GM19395 (cell line): Measurements from ENCODE around the gene SLC39A8.

Experiments
- ATAC-seq: cut with Tn5 transposase; IDR thresholded peaks from one replicate; pipeline ENCODE4 v1.9.1; 2021; ENCODE audit warnings: mild to moderate bottlenecking, moderate library complexity; ENCODE audit not compliant: unreplicated experiment

Gene SLC39A8

DNA sequence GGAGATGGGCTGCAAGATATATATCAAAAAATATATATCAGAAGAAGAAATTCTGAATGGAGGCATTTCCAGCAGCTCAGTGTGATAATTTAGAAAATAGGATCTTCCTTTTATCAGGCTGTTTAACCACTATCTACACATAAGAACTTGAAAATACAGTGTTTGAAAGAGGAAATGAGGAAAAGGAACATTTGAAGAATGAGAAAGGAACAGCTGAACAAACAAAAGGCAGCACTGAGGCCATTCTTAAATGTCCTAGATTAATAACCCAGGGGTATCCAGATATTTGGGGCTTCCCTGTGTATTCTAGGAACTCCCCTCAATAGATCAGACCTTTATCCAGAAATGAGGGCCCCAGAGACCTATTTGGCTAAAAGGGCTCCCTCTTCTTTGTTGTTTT, 4.1 kb downstream of the SLC39A8 start:
- no peak for ATAC-seq

DNA sequence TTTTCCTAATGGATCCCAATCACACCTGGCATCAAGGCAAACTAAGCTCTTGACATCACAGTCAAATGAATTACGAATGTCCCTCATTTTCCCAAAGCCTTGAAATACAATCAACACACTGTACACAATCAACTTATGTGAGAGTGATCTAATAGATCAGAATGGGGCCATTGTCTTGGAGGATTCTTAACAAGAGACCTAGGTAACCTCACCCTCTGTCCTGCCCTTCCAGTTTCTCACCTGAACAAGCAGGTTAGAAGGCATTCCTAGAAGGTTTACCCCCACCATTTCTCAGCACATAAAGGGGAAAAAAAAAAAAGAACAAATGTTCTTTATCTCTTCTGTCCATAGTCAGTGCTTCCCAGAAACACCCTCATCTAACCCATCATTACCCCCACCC, 6.3 kb downstream of the SLC39A8 start:
- no peak for ATAC-seq

DNA sequence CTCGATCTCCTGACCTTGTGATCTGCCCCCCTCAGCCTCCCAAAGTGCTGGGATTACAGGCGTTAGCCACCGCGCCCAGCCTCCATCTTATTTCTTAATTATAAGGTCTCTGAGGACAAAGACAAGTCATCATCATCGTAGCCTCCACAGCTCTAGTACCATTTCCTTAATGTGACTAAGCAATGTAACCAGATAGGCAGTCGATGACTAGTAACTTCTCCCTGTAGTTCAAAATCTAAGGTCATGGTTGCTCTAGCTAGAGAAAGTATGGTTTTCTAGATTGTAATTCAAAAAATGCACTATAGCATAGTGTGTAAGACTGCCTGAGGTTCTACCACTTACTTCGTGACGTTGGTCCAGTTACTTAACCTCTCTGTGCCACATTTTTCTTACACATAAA, 6.9 kb downstream of the SLC39A8 start:
- no peak for ATAC-seq

DNA sequence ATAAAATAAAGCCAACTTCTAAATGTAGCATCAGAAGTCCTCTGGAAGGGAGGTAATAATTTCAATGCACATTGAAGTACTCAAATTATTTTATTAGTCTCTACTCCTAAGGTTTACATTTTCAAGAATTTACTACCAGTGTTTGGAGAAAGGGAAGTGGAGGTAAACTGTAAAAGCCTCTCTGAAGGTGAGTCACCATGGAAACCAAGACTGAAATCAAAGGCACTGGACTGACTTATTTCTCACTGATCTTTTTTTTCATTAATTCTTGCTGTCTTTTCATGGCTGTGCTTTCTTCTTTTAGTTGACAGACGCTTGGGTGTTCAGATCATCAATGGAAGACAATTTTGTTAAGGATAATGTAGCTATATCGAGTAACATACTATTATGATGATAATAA, 9.7 kb downstream of the SLC39A8 start:
- peak; percentile 53 for ATAC-seq

DNA sequence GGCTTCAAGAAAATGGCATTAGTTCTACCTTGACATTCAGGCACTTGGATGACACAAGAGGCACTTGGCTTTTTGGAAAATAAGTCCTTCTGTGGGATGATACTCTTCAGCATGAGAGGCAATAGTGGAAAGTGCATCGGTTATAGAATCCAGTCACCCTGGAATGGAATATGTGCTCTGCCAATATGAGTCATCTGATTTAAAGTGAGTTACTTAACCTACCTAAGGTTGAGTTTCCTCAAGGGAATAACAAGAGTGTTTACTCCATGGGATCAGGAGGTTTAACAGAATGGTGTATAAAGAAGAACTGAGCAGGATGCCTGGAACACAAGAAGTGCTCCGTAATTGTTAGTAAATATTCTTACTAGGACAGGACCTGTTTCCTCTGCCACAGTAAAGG, 10.7 kb downstream of the SLC39A8 start:
- ATAC-seq = no peak

DNA sequence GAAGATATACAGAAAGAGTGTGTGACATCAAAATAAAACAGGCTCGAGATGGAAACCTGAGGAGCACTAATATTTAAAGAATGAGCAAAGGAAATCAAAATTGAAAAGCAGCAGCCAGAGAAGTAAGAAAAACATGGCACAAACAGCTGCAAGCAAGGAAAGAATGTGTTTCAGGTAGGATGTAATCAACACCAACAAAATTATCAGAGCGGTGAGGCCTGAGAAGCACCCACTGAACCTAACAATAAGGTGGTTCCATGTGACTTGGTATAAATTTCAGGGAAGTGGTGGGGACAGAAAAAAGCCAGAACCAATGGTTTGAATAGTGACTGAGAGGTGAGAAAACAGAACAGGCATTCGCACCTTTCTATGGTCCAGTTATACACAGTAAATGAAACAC, 11.5 kb downstream of the SLC39A8 start:
- ATAC-seq = no peak

DNA sequence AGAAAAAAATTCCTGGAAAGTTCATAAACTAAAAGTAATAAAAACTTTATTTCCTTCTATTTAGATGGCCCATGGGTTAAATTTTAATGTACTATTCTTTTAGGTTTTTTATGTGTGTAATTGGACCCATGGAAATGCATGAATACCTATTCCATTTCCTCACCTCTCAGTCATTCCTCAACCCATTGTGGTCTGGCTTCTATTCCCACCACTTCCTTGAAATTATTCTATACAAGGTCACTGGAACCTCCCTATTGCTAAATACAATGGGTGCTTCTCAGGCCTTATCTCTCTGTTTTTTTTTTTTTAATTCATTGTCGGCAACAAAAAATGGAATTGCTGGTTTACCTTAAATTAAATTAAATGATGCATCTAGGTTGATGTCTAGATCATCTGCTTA, 17.2 kb downstream of the SLC39A8 start:
- no peak for ATAC-seq

DNA sequence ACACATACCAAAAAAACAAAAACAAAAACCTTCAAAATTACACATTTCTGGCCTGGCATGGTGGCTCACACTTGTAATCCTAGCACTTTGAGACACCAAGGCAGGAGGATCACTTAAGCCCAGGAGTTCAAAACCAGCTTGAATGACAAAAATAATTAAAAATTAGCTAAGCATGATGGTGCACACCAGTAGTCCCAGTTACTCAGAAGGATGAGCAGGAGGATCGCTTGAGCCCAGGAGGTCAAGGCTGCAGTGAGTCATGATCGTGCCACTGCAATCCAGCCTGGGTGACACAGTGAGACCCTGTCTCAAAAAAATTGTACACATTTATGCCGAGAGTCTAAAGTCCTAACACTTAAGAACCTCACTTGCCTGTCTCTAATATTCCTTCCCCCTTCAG, 18.3 kb downstream of the SLC39A8 start:
- ATAC-seq = no peak

DNA sequence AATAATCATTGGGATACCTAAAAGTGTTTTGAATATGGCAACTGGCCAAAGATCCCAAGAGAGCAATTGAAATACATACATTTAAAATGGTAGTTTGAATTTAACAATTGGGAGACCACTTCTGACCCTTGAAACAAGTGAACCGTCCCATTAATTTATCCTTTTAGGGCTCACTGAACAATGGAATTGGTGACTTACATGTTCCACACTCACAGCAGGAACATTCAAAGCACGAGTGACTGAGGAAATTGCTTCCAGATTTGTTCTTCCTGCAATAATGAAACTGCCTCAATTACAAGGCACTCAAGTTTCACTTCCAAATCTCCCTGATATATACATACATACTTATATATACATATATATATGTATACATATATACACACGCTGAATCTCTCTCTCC, 20.6 kb downstream of the SLC39A8 start:
- no peak for ATAC-seq

DNA sequence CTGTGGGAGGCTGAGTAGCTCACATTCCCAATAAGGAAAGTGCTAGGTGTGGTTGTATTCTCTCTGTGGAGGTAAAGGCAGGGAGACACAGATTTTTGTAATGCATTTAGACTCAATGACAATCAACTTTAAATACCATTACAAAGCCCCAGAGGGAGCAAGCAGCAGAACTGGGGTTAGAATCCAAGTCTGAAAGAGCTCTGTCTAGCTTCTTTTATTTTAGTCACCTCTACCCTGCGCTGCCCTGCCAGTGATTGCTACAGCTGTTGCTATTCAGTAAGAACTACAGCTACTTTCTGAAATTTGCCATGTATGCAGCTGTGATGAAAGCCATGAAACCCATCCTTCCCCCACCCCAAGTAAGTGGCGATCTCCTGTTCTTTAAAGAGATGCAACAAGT, 22.5 kb downstream of the SLC39A8 start:
- no peak for ATAC-seq

DNA sequence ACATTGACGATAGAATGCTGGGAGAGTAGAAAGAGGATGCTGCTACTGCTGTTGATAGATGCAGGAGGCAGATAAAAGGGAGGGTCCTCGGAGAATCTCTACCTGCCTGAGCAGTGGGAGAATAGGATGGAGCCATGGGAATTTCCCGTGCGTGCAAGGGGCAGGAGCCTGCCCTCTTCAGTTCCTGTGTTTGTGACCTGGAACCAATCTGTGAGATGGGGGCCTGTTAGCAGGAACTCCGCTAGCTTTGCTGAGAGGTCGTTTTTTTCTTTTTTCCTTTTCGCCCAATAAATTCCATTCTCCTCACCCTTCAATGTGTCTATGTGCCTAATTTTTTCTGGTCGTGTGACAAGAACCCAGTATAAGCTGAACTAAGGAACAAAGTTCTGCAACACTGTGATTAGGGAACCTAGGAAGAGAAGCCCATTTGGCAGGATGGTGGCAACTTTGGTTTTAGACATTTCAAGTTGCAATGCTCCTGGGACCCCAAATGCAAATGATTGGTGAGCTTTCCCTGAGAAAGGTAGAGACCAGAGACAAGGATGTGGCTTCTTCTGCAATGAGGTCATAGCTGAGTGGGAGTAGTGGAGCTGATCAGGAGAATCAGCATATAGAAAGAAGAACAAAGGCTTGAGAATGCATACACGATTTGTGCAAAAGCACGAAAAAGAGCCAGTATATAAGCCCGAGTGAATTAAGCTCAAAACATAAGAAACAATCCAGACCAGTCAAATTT, 23.9 kb downstream of the SLC39A8 start:
- peak; percentile 83 for ATAC-seq

DNA sequence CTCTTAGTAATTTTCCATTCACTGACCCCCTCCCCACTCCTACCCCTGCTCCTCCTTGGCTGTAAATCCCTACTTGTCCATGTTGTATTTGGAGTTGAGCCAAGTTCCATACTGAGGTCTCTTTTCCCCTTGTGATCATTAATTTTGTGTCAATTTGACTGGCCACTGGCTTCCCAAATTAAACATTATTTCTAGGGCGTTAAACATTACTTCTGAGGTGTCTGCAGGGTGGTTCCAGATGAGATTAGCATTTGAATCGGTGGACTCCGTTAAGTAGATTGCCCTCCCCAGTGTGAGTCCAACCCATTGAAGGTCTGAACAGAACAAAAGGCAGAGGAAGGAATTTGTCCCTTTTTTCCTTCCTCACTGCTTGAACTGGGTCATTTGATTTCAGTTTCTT, 25.7 kb downstream of the SLC39A8 start:
- ATAC-seq = no peak

DNA sequence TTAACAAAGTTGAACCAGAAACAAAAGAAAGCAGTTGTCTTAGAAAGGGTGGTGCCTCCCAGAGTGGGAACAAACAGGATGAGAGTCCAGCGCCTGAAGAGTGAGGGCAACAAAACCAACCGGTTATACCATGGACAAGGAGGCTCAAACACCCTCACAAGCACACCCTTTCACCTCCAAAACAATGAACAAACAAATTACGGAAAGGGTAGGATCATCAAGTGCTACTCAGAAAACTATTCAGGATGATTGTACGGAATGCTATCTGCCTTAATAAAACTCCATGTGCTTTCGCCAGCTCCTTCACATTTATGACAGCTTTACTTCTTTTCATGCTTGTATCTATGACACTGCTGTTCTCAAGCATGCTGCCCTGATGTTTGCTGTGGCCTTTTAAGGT, 26.8 kb downstream of the SLC39A8 start:
- ATAC-seq = no peak

DNA sequence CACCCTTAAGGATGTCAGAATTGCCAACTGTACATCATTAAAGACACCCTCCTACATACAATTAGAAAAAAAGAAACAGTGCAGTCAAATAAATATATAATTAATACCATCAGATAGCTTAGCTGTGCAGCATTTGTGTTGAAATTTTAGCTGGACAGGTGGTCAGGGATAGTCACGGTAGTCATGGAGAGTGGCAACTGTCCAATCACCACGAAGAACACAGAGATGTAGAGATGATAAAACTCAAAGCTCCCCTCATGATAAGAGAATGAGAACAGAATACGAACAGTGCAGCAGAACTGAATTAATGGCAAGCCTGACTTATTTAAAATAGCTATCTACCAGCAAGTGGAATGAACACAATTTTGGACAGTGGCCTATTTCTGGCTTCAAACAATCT, 27.2 kb downstream of the SLC39A8 start:
- ATAC-seq = no peak

DNA sequence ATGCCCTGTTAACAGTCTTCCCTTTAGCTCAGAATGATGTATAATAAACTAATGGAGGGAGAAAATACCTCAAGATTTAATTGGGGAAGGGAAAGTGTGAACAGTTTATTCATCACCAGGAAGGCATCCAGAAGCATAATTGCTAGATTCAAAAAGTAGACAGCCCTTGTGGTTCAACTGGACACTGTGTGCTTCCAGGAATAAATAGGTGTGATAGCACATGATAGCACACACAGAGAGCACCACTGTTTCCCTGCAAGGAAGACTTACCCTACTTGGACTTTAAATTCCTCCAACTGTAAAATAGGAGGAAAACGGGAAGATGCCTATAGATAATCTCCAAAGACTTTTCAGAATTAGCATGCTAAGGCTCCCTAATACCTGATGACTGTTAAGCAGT, 27.8 kb downstream of the SLC39A8 start:
- ATAC-seq = no peak

DNA sequence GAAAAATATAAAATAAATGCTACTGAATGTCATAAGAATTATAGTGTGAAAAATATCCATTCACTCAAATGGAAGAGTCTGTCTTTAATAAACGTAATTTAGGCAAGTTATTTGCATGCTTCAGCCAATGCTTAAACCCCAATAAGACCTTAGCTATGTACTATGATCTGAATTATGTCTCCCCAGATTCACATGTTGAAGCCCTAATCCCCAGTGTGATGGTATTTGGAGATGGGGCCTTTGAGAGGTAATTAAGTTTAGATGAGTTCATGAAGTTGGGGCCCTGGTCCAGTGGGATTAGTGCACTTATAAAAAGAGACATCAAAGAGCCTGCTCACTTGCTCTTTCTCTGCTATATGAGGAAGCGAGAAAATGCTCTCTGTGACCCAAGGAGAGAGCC, 28.7 kb downstream of the SLC39A8 start:
- no peak for ATAC-seq

DNA sequence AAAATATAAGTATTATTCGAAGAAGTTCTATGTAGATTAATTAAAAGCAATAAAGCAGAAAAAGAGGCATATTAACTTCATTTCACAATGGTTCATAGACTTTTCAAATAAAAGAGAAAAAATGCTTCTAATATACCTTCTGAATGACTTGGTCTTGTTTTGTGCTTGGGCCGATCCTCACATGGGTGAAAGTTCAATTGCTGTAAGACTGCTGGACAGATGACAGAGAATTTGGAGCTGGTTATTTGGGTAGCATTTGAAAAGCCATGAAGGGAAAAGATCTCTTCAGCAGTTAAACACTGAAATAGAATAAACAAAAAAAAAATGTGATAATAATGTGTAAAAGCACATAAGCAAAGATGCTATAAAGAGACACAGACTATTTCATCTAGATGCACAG, 29.8 kb downstream of the SLC39A8 start:
- no peak for ATAC-seq

DNA sequence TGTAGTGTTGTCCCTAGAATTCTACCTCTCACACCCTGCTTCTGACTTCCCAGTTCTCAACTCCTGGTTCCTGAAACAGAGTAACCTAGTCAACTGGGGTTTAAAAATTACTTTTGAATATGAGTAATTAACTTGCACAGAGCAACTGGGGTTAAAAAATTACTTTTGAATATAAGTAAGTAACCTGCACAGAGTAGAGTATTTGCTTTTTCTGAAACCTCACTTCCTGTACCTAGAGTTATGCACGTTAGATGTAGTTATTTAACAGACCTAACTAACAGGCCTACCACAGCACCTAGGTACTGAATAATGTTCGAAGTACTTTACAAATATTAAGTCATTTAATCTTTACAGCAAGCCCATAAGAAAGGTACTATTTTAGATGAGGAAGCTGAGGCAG, 32.9 kb downstream of the SLC39A8 start:
- ATAC-seq = no peak

DNA sequence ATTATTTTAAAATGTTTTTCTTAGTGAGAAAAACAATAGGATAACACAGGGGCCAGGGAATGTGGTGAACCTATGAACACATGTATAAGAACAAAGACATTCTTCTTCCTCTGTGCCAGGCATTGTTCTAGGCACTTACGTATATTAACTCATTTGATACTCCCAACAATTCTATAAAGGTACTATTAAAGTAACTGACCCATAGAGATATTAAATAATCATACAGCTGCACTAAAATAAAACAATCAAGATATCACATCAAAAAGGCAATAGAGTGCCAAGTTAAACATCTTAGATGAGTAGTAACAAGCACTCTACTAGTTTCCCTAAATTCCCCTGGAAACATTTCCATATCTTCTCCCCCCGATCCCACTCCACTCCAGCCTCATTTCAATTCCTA, 33.4 kb downstream of the SLC39A8 start:
- no peak for ATAC-seq

DNA sequence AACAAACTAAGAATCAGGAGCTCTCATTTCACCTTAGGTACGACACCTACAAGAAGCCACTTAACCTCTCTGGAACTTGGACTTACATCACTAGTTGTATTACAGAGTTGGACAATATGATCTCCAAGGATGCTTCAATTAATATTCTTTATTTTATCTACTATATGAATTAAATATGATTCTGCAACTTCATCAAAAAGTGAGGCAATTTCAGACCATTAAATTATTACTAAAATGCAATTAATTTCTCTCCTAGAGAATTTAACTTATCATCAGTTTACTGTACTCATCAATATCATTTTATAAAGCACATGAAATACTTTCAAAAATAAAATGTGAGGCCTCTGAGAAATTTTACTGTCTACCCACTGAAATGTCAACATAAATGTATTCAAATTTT, 33.9 kb downstream of the SLC39A8 start:
- ATAC-seq = no peak

DNA sequence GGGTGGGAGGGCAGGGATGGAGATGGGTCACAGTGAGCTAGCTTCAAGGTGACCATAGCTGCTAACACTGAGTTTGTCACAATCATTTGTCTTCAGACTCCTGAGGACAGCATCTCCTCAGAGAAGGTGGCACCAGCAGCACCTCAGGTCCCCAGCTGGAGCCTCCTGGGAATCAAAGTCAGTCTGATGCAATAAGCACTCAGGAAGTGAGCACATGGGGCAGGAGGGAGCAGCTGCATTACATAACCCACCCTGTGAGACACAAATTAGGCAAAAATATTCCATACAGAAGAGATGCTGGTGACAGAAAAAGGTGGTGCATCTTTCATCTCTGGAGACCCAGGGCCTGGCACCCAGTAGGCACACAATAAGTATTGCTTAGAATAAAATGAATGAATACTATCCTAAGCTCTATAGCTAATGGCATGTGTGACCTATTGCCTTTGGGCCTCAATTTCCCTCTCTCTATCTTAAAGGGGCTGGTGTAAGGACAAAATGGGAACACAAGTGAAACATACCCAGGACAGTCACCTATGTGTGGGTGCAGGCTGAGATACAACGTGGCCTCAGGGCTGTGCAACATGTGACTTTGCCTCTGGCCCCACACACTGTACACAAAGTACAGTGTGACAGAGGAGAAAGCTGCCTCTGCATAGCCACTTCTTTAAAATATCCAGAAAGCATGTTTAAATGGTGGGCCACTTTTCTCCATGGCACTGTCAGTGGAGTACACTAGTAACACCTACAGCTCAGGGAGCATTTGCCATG, 37.1 kb downstream of the SLC39A8 start:
- ATAC-seq = peak; percentile 49

DNA sequence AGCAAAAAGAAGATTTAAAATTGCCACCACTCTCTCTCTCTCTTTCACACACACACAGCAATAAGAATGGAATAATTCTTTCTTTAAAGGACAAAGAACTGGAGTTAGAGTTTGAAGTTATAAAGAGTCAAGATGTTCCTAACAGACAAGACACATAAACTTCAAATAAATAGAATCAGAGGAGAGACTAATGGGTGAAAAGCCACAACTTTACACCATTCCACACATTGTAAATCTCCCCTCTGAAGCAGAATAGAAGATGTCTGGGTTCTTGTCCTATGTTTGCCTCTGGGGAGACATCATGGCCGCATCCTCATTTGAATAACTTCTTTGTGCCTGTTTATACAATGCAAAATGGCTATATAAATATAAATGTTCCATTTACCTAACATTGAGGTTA, 39.6 kb downstream of the SLC39A8 start:
- no peak for ATAC-seq

DNA sequence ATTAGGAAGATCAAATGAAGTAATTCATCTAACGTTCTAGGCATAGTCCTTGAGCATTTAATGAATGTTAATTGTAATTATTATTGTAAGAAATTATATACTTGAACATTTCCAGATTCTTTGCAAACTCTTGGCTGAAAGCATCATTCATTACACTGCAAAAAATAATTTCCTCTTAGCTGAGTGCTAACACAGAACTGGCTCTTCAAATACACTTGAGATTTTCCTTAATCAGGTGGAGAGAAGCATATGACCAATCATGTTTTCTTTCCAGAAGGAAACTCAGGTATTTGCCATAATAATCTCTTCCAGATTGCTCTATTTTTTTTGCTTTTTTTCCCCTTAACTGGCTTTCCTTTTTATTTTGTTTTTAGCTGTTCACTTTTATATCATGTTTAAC, 42.5 kb downstream of the SLC39A8 start:
- ATAC-seq = no peak
